C4-2B (cell line): ENCODE data around the gene HFE.

ENCODE experiments used
- H3K27ac ChIP-seq: fragments of 450-650 bp; 2 replicates; pipeline ENCODE4 v1.5.1; 2017
- ZFX ChIP-seq: fragments of 450-650 bp; IDR thresholded peaks from 2 replicates; pipeline ENCODE4 v1.6.1; 2017
- TF ChIP-seq, protein P1 (sequence below): fragments of 450-650 bp; conservative IDR thresholded peaks from 2 replicates; pipeline ENCODE4 v1.5.1; 2017; ENCODE audit warnings: mild to moderate bottlenecking

Gene HFE

DNA sequence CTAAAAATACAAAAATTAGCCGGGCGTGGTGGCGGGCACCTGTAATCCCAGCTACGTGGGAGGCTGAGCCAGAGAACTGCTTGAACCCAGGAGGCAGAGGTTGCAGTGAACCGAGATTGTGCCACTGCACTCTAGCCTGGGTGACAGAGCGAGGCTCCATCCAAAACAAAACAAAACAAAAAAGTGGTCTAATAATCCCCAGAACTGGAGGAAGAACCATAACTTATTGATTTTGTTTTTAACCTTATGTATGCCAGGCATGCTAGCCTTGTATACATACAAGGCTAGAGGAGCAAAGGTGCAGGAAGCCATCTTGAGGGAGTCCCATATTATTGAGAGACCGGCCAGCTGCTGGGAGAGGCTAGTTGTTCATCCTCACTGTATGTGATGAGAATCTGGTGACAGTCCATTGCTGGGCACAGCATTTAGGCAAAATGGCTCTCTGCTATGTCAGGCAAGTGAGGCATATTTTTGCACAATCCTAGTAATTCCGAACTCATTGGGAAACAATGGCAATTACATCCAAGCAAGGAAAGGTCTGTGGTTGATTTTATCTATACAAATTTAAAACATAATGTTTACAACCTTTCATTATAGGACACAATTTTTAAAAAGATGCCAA lies 18.0 kb downstream of the HFE start:
- H3K27ac ChIP-seq, result peak overlapping the region; percentile 89

GRCh38 chr6:26105842-26106241 lies 18.6 kb downstream of the HFE start:
- H3K27ac ChIP-seq, result no peak overlapping the region
- no peak for TF ChIP-seq ZFX
- TF ChIP-seq, protein P1, sequence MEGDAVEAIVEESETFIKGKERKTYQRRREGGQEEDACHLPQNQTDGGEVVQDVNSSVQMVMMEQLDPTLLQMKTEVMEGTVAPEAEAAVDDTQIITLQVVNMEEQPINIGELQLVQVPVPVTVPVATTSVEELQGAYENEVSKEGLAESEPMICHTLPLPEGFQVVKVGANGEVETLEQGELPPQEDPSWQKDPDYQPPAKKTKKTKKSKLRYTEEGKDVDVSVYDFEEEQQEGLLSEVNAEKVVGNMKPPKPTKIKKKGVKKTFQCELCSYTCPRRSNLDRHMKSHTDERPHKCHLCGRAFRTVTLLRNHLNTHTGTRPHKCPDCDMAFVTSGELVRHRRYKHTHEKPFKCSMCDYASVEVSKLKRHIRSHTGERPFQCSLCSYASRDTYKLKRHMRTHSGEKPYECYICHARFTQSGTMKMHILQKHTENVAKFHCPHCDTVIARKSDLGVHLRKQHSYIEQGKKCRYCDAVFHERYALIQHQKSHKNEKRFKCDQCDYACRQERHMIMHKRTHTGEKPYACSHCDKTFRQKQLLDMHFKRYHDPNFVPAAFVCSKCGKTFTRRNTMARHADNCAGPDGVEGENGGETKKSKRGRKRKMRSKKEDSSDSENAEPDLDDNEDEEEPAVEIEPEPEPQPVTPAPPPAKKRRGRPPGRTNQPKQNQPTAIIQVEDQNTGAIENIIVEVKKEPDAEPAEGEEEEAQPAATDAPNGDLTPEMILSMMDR, result no peak

More for the DNA sequence above, 18.0 kb downstream of the HFE start:
- no peak for TF ChIP-seq ZFX
- TF ChIP-seq, protein P1, result no peak

DNA sequence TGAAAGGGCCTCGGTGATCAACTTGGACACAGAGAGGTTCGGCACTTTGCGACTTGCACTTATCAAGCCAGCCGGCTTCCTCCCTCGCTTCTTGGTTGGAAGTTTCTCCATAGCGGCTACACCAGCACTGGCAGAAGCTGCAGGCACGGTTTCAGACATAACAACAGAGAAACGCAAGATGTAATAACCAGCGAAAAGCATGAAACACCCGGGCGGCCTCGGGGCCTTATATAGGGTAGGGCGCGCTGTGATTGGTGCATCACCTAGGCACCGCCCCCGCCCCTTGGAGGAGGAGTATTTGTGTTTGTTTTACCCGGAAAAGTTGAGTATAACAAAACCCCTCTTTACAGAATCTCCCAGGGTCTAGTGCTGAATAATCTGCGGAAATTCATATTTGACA lies 20.7 kb downstream of the HFE start:
- H3K27ac ChIP-seq, result 0 out of 2 replicates have a peak overlapping the region, but pooled peaks have one; percentile 10
- TF ChIP-seq, protein P1, result no peak
- no peak for TF ChIP-seq ZFX

- TF ChIP-seq ZFX, result no peak
- TF ChIP-seq, protein P1, result no peak
- H3K27ac ChIP-seq, result no peak overlapping the region
These were observed 22.5 kb downstream of the HFE start for GRCh38 chr6:26109772-26110171.

DNA sequence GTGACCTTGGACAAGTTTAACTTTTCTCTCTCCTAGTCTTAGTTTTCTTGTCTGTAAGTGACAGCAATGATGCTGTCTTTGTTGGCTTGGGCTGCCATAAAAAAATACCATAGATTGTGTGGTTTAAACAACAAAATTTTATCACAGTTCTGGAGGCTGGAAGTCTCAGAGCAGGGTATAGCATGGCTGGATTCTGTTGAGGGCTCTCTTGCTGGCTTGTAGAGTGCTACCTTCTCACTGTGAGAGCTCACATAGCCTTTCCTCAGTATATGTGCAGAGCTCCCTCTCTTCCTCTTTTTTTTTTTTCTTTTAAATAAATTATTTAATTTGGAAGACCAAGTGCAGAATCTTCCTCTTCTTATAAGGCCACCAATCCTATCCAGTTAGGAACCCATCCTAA lies 26.3 kb downstream of the HFE start:
- H3K27ac ChIP-seq, result no peak overlapping the region
- TF ChIP-seq, protein P1, result no peak
- TF ChIP-seq ZFX, result no peak

DNA sequence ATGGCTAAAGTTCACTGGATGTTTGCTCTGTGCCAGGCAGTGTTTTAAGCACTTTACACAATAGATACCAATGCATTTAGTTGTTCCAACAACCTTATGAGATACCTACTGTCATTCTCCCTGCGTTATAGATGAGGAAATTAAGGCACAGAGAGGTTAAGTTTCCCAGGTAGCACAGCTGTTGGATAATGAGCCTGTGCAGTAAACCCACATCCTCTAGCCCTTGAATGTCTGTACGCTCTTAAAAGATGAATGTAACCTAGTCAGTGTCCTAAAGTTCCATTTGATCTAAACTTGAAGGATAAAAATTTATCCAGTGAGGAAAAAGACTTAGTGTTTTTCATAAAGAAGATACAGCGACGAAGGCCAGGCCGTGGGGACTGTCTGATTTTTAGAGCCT lies 28.0 kb downstream of the HFE start:
- no peak for TF ChIP-seq ZFX
- TF ChIP-seq, protein P1, result no peak
- H3K27ac ChIP-seq, result no peak overlapping the region

DNA sequence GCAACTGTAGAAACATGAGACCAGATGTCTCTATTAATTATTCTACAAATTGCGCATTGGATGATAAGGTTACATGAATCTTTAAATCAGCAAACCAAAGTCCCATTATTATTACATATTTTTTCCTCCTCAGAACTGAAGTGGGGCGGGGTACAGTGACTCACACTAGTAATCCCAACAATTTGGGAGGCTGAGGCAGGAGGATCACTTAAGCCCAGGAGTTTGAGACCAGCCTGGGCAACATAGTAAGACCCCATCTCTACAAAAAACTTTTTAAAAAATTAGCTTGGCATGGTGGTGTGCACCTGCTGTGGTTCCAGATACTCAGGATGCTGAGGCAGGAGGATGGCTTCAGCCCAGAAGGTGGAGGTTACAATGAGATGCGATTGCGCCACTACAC lies 29.0 kb downstream of the HFE start:
- no peak overlapping the region for H3K27ac ChIP-seq
- TF ChIP-seq, protein P1, result no peak
- TF ChIP-seq ZFX, result no peak
